HG03196 (cell line): ENCODE measurements around the gene OR8K3.

Source experiments
- ATAC-seq: cut with Tn5 transposase; IDR thresholded peaks from one replicate; pipeline ENCODE4 v1.9.1; 2021; ENCODE audit not compliant: unreplicated experiment

Gene OR8K3

GRCh38 chr11:56314844-56315243 is at the start of gene OR8K3:
TSS of gene OR8K3 (plus strand) at chr11:56315144. CDS start at chr11:56318307, 3,163 bp downstream.
- no peak for ATAC-seq

DNA sequence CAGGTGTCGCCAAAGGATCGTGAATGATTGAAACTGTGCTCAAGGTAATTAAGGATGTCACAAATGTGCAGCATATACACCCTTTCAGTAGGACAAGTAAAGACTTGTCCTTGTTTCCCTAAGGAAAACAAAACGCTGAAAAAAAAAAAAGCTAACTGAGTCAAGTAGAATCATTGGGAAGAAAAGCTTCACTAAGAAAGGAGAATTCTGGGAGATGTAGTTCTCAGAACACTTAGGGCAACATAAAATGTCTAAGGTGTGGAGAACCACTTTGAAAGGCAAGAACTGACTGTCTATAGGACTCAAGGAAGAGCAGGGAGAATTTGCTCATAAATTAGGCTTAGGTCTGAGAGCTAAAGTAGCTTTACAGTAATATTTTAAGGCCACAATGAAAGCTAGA is 43.9 kb upstream of the OR8K3 start:
- ATAC-seq = no peak

DNA sequence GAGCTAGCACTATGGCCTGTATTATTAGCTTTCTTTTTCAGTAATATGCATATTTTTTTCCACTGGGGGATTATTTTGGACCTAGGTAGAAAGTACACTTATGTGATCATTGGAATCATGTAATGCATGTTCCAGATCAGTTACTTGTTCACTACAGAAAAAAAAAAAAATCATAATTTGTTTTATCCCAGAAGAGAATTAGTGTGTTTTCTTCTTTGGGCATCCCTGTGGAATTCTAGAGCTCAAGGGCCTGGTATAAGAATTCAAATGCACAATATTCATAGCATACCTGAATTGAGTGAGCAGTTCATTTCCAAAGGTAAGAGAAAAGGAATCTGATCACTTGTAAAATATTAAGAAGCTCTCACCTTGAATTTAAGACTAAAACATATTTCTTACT is 41.1 kb upstream of the OR8K3 start, which contains the start of gene OR5T1:
TSS of gene OR5T1 (plus strand) at position 301 of the 400 bp plus-strand sequence. CDS start 1,485 bp downstream, outside the sequence.
- ATAC-seq = no peak

DNA sequence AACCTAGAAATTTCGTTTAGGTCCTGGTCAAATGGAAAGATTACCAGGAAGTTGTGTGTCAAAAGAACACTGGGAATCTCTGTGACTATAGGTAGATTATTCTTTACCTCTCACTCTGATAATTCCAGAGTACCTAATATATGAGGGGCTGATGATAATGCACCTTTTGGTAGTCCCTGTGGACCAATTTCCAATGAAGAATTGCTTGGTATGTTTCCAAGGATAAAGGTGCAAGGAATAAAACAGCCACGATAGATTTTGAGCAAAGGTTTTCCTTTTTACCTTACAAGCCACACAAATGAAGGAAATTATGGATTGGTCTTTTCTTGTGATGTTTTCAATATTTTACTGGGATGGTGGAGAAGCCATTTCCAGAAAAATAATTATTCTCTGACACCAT is 22.8 kb upstream of the OR8K3 start, which contains the start of gene OR8H1:
TSS of gene OR8H1 (minus strand) at position 101 of the 400 bp plus-strand sequence. CDS start 1,192 bp downstream, outside the sequence.
- no peak for ATAC-seq

DNA sequence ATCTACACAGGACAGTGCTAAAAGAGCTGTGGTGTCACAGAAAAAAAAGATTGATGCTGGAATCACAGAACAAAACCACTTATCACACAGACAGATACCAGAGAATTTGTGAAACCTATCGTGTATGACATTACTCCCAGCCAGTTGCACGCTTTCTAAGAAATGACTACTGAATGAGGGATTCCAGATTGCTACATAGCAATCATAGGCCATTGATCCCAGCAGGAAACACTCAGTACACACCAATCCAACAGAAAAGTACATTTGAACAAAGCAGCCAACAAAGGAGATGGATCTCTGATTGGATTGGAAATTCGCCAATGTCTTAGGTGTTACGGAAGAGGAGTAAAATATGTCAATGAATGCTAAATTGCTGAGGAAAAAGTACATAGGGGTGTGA is 18.0 kb upstream of the OR8K3 start:
- ATAC-seq = no peak

DNA sequence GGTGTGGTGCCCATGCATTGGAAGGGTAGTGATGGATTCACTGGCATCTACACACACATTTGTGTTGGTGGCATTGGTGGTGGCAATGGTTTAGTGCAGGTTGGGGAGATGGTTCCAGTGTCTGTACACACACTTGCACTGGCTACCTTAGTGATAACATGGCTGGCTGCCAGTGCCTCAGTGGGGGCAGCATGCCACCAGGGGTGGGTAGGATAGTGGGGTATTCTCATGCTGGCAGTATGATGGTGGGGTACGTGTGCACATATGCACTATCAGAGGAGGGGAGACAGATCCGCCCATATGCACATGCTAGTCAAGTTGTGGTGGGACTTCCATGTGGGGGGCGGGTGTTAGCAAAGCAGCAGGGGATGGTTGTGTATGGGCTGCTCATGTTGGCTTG is 7.1 kb upstream of the OR8K3 start:
- ATAC-seq = no peak

- ATAC-seq = no peak
Observed at GRCh38 chr11:56331861-56332491, 17.0 kb downstream of the OR8K3 start.

DNA sequence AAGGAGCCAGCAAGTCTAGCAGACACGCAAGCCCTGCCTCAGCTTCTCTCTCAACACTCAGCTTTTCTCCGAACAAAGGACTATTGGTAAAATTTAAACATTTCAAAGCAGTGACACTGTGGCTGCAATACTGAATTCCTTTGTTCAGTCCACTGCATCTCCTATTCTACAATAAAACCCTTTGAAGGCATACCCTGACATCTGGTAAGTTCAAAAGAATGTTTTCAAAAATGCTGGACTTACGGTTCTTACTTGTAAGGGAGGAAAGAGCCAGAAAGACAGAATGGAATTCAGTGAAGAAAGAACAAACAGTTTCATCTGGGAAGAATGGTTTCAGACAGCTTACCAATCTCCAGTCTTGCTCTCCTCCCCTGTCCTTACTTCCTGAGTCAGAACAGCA is 18.2 kb downstream of the OR8K3 start:
- ATAC-seq = no peak

DNA sequence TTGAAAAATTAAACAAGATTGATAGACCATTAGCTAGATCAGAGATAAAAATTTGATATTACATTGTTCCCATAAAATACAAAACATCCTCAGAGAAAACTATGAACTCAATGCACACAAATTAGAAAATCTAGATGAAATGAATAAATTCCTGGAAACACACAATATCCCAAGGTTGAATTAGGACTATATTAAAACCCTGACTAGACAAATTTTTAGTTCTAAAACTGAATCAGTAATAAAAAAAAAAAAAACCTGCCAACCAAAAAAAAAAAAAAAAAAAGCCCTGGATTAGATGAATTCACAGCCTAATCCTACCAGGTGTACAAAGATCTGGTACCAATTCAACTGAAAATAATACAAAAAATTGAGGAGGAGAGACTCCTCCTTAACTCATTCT is 25.3 kb downstream of the OR8K3 start:
- no peak for ATAC-seq

- no peak for ATAC-seq
Observed at GRCh38 chr11:56345739-56346138, 30.8 kb downstream of the OR8K3 start, which contains the start of gene OR8K1. TSS of gene OR8K1 (plus strand) at chr11:56346039. CDS start at chr11:56346039, 0 bp downstream.

DNA sequence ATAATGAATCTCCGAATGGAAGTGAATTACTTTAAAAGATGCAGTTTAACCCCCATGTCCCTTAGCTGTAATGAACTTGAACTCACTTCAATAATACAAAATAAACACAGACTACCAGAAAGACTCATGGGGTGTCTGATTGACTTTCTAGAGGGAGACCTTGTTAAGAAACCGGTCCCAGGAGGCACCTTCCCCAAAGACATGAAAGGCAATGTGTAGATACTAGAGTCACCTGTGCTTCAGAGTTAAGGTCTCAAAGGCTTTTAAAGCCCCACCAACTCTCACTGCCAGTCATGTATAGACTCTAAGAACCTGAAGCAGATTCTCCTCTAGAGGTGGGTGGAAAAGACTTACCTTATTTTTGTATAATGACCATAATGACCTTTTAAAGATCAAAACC is 39.0 kb downstream of the OR8K3 start, which contains the start of gene OR8J1:
TSS of gene OR8J1 (plus strand) at position 301 of the 400 bp plus-strand sequence. CDS start 5,956 bp downstream, outside the sequence.
- no peak for ATAC-seq
